Cerebellar nuclear complex (tissue), 1 donor: Measurements from ENCODE around the gene THAP11.

Source experiments
- DNase-seq, 2 experiments: peaks; one replicate each; lab custom pipeline; 2025; lab: John Stamatoyannopoulos, UW

The THAP11 gene

DNA sequence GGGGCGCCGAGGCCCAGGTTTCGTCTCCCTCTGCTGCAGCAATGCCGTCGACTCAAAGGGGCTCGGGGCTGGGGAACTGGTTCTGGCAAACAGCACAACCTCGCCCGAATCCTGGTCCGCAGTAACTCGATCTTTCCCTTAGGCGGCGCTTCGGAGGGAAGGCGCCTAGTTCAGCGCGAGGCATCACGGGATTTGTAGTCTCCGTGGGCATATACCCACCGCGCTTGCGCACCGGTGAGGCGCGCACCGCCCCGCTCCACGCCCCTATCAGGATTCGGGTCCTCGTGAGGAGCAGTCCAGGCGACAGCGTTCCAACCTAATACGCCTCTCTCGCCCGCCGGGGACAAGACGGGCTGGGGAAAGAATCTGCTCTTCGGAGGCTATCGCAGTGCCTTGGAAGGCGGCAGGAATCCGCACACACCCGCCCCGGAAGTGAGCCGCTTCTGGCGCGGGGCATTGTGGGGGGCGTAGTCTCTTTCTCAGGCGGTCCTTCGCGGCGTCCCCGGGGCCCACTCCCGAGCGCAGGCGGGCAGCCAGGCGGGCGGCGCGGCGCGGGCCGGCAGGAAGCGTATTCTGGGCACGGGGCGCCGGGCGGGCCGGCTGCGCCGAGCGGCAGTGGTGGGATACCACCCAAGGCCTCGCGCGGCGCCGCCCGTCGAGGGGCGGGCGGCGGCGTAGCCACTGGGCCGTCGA, at the start of gene THAP11:
Gene THAP11, plus strand, starts transcription at position 505 of the 693 bp plus-strand sequence. CDS start 235 bp downstream, outside the sequence.
- DNase-seq, result peak in 1 of 2 experiments; percentile 86

DNA sequence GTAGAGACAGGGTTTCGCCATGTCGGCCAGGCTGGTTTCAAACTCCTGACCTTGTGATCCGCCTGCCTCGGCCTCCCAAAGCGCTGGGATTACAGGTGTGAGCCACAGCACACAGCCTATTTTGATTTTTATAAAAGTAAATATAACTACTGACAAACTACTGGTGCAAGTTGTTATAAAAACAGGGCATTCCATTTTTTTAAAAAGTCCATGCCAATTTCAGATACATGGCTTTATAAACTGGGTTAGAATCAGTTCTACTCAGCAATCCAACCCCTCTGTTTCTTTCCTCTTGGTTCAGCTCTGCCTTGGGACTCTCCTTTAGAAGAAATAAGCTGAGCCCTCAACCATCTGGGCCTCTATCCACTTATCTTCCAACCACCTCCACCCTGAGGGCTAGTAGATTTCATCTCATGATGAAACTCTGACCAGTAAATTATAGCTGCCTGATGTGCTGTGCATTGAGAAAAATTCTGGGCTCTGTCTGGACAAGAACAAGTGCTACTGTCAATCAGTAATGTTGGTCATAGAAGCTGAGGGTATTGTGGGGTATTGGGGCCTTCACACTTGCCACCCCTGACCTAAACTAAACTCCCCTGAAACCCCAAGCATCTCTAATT, 45.9 kb upstream of the THAP11 start:
- DNase-seq, result no peak

DNA sequence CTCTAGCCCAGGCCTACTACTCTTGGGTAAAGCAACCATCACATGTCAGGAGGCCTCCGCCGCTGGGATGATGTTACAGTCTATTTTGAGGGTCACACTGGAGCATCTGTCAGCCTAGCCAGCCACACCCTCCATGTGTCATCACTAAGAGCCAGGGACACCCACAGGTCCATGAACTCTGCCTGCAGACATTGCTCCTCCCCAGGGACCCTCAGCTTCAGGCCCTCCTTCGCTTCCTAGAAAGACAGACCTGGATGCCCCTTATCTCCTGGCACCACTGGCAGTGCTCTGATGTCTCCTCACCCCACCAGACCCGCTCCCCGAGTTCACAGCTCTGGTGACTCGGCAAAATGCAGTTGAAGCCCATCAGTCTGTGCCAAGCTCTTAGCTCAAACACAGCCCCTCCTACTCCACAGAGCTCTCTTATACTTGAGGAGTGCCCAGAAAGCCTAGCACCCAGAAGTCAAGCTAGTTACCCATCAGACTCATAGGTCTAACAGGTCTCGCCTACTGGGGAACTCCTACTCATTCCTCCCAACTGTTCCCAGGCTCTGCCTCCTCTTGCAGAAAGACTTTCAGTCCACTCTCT, 41.7 kb upstream of the THAP11 start:
- DNase-seq, result no peak

DNA sequence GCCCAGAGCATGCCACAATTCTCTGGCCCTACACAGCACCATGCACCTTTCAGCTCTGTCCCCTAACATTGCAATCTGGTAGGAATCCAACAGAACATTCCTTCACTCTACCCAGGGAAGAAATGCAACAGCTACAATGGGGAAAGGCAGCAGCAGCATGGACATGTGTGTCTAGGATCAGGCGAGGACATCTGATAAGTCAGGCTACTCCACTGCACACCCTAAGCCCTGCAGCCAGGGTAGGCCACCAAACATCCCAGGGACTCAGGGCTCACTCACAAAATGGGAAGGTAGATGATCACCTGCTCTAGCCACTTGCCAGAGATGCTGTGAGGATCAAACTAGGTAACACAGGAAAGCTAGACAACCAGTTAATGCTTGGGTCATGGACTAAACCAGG, 40.9 kb upstream of the THAP11 start:
- no peak for DNase-seq

DNA sequence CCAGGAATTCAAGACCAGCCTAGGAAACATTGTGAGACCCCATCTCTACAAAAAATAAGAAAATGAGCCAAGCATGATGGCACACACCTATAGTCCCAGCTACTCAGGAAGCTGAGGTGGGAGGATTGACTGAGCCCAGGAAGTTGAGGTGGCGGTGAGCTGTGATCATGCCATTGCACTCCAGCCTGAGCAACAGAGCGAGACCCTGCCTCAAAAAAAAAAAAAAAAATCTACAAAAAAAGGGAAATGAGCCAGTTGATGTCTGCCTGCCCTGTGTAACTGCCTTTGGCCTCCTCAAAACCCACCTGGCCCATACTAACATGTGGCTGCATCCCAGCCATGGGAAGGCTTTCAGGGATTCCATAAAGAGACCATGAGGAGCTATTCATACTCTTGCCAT, 40.2 kb upstream of the THAP11 start:
- no peak for DNase-seq

DNA sequence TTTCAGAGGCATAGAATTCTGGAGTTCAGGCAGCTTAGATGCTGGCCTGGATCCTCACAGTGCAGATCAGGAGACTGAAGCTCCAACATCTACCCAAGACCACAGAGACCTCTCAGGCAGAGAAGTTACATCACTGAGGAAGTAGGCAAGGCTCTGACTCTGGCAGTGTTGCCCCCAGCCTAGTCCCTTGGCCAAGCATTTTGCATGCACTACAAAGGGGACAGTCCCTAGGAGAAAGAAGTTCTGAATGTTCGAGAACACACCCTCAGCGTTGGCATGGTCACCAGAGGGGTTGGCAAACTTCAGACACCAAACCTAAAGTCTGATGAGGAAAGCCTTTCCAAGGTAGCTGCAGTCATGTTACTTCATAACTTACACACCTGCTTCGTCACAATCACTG, 38.2 kb upstream of the THAP11 start:
- no peak for DNase-seq

DNA sequence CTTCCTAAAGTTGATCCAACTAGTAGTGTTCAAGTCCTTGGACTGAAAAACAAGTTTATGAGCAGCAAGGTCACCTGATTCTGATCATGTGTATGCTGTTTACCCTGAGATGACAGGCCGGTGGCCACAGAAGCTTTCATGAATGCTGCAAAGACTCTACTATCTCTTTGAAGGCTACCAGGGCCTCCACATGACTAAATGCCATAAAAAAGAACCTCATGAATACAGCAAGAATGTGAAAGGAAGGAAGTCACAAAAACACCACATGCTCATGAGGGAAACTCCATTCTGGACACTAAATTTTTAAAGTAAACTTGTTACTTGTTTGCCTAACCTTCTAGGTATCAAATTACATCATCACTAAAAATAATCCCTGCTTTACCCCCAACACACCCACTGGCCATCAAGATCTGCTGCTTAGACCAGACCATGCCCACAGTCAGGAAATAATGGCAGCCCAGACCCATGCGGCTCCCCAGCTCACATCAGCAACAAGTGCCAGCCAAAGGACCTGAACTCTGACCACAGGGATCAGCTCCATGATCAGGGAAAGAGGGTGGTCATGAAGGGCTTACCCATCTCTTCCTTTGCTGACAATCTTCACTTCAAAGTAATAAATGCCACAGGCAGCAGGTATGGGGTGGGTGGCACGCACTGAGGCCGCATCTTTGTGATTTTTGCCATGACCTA, 37.1 kb upstream of the THAP11 start:
- DNase-seq, result no peak

DNA sequence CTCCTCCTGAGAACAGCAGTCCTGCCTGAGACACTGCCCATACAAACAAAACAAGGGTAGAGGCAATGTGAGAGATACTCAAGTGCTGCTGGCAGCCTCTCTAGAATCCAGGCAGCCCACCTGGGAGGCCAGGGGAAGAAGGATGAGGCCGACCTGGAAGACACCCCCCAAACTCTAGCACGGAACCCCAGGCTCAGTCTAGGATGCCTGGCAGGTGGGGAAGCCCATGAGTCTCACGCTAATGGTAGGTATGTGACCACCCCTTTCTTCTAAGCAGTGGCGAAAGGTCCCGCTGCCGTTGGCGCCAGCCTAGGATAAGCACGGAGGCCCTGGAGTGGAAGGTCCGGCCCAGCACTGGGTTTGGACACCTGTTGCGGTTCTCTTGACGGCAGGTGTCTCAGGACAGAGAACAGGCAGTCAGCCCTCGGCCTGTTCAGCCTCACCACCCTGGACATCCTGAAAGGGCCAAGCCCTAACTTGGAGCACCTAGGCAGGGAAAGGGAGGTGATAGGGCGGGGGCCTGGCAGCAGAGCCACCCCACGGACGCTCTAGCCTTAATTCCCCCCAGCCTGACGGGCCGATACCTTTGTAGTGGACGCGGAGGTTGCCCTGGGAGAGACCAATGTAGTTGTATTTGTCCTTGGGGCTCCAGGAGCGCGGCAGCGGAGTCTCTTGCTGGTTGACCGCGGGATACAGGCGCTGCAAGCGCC, 36.2 kb upstream of the THAP11 start:
- no peak for DNase-seq

DNA sequence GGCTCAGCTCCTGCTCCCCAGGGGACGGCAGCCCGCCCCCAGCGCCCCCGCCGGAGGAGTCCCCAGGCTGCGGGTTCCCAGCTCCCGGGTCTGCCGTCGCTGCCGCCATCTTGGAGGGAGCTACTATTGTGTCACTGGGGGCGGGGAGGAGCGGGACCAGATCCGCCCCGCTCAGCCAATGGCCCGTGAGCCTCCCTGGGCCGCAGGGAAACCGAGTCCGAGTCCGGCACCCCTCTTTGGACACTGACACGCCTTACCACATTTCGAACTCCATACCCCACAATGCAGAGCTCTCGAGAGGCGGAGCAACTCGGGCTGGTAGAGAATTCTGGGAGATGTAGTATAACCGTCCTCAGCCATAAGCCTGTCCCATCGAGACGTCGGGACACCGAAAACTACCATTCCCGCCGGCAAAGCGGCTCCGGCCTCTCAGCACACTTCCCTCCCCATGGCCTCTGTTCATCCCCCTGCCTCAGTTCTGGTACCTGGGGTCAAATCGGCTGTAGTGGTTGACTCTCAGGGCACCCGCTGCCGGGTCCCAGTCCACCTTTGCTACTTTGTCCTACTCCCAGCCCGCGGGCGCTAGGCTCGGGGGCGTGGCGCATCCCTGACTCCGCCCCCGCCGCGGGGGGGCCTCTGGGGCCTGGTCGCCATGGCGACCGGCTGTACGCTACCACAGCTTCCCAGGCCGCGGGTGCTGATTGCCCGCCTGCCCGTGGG, 35.5 kb upstream of the THAP11 start, which contains the start of the genes RANBP10 and TSNAXIP1:
Gene RANBP10, minus strand, starts transcription at position 133 of the 720 bp plus-strand sequence. Its CDS starts 24 bp downstream, at position 109.
Gene TSNAXIP1, plus strand, starts transcription at position 462 of the 720 bp plus-strand sequence. CDS start 261 bp downstream, outside the sequence.
- DNase-seq, result peak; percentile 97 to 100

DNA sequence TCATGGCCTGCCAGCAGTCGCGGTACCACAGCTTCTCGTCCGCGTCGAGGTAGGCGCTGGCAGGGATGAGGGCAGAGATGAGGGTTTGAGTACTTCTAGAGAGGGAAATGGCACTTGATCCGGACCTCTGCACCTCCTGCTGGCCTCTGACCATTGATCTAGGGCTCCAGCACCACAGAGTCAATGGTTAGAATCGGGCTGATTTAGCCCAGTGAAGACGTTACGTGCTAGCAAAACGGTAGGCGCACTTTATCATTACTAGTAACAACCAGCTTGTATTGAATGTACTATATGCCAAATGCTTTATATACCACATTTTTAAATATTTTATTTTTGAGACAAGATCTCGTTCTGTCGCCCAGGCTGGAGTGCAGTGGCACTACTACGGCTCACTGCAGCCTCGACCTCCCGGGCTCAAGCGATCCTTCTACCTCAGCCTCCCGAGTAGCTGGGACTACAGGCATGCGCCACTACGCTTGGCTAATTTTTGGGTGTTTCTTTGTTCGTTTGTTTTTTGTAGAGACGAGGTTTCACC, 34.9 kb upstream of the THAP11 start:
- no peak for DNase-seq

DNA sequence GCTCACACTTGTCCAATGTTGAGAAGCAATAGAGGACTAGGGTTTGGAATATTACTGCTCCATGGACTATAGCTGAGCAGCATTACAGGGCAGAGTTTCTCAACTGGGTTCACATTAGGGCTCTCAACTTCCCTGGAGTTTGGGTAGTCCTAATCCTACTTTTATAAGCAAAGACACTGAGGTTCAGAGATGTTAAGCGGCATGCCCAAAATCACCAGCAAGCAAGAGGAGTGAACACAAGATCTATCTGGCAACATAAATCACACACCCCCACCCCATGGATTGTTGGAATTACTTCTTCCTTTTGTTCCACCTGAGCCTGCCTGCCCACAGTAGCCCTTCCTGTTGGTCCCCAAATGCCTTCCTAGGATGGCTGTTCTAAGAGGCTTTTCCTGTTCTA, 30.2 kb upstream of the THAP11 start:
- no peak for DNase-seq

DNA sequence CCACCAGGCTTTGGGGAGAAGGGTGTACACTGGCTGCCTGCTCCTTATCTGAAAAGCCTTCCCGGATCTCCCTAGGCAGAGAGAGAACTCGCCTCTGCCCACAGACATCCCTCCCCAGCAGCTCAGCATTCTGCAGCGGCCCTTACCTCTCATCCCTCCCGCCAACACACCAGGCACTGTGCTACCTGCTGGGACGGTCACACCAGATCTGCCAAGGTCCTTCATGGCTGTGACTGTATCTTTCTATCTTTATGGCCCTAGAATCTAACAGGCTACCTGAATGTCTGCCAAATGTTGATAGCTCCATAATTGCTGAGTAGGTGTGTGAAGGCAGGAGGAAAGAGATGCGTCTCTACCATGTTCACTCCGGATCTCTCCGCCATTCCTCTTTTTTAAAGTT, 27.6 kb upstream of the THAP11 start:
- DNase-seq, result no peak

DNA sequence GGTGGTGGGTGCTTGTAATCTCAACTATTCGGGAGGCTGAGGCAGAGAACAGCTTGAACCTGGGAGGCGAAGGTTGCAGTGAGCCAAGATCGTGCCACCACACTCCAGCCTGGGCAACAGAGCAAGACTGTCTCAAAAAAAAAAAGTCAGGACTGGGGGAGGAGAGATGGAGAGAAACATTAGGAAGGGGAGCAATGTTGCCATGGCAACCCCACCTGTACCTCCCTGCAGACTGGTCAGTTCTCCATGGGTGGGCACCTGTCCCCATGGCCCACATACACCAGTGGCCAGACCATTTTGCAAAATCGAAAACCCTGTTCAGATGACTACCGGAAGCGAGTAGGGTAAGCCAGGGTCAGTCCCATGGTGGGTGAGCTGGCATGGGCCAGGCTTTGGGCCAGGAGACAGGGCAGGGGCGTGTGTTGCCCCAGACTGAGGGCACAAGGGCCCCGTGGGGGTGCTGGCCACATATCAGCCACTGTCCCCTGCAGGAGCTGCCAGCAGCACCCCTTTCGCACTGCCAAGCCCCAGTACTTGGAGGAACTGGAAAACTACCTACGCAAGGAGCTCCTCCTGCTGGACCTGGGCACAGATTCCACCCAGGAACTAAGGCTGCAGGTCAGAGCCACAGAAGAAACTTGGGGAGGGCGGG, 21.4 kb upstream of the THAP11 start:
- DNase-seq, result no peak

DNA sequence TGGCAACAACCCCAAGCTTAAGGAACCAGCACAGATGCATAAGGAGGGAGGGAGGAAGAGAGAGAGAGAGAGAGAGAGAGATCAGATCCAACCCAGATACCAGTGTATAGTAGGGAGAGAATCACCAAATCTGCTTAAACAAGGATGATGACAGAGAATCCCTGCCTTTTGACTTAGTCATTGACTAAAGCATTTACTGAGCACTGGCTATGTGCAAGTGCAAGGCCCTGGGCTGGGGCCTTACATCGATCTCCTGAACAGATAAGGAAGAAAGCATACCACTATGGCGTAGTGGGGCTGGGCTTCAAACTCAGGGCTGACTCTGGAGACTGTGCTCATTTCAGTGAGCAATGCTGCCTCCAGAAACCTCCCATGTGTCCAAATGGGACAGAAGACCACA, 19.6 kb upstream of the THAP11 start:
- DNase-seq, result no peak

DNA sequence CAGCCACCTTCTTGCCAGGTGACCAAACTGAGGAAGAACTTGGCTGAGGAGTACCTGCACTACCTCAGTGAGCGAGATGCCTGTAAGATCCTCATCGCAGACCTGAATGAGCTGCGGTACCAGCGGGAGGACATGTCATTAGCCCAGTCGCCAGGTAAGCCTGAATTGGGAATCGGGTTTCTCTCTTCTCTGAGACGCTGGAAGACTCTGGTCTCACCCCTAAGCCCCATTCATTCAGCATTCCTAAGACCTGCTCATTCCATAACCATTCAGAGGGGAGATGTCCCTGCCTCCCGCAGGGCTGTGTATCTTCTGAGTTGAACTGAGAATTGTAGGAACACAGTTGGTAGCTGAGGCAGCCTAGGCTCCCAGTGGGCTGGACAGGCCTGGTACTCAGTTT, 17.0 kb upstream of the THAP11 start:
- no peak for DNase-seq

DNA sequence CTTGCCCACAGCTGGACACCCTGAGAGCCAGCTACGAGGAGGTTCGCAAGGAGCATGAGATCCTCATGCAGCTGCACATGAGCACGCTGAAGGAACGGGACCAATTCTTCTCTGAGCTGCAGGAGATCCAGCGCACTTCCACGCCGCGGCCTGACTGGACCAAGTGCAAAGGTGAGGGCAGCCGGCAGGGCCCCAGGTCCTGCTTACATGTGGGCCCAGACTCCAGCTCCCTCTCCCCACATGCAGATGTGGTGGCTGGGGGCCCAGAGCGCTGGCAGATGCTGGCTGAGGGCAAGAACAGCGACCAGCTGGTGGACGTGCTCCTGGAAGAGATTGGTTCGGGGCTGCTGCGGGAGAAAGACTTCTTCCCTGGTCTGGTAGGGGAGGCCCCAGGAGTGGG, 16.2 kb upstream of the THAP11 start:
- DNase-seq, result no peak

DNA sequence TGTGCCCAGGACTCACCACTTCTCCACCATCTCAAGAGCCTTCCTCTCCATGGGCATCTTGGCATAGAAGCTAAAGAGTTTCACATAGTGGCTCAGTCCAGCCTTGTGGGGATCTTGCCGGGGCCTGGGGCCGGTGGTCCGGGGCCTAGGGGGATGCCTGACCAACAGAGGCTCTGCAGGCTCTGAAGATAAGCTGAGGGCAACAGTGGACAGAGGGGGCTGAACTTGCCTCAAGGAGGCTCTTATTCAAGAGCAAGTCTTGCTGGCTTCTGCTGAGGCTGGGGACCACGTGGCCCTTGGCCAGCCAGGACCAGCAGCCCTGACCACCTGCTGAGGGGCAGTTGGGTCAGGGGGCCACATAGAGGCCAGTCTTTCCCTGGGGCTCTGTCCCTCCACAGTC, 13.5 kb upstream of the THAP11 start:
- DNase-seq, result no peak

DNA sequence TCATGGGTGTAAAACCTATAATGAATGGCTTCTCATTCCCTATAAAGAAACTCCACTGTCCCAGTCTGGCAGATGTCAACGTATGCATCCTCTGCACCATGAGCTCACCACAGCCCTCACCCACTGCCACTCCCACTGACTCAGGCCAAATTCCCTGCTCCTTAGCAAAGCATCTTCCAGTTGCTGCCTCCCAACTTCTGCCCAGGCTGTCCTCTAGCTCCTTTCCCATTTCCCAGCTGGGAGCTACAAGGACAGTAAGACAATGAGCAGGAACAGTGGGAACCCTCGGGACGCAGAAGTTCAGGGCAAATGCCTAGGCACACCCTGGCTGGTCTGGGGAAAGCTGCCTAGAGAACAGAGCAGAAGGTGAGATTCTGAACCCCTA, 9.1 kb upstream of the THAP11 start:
- no peak for DNase-seq

DNA sequence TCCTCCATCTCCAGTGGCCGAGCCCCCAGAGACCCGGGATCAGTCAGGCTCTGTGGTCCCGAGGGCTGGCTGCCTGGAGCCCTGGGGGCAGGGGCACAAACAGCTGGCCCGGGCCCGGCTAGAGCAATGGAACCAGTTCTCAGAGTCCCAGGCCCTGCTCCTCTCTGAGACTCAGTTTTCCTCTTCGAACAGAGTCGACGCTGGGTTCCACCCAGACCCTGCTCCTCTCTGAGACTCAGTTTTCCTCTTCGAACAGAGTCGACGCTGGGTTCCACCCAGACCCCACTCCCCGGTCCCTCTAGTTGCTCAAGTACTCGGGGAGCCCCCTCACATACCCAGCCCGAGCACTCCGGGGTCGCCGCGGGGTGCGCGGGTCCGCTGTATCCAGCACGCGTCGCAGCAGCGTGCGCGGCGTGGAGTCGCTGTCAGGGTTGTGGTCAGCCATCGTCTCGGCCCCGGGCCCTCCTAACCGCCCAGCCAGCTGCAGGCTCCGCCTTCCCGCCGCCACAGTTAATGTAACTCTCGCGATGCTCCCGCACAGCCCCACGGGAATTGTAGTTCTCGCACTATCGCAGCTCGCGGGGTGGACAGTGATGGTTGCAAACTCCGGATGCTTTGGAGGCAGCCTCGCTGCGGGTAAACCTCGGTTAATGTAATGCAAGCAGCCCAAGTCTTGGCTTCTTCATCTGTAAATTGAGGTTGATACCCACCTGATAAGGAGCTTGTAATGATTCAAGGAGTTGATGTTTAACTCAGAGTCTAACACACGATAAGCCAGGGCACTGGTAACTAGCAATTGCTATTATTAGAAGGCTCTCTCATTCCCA, 8.5 kb upstream of the THAP11 start:
- DNase-seq, result peak; percentile 39 to 83

DNA sequence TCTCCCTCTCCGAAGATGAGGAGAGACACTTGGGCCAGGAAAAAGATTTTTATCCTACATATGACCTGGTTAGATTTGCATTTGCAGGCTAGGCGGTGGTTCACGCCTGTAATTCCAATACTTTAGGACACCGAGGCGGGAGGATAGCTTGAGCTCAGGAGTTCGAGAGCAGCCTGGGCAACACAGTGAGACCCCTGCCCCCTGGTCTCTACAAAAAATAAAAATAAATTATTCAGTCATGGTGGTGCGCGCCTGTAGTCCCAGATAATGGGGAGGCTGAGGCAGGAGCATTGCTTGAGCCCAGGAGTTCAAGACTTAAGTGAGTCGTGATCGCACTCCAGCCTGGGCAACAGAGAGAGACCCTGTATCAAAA, 7.9 kb upstream of the THAP11 start:
- DNase-seq, result no peak
